ENCODE measurements around the gene ERV3-1.
"Not testable (repeated sequence)": the region's sequence is repeated elsewhere in the genome, so short reads cannot be mapped to it uniquely, and the experiment has no call there.

Gene ERV3-1

GRCh38 chr7:64944667-64945502 is 61.6 kb downstream of the ERV3-1 start:
- not testable (repeated sequence) for DNase-seq (ENCODE audit: low spot score)

Small RNA genes lying within 50 kb of the gene (small RNA-seq; reads per million reads assigned to genes)
- gene RNU6-1229P = 0 reads per million in 2 experiments

Data from SK-N-DZ (cell line).